Panc1 (cell line): ENCODE measurements around the gene MPPED2. TPM values are rescaled to one million over a fixed set of nuclear protein-coding genes. Genes with fewer than 3 reads are reported as not detected.

ENCODE experiments used
- ATAC-seq: fragments of 200-7000 bp; cut with Tn5 transposase; 2 replicates; pipeline ENCODE4 v1.9.1; 2020; ENCODE audit warnings: mild to moderate bottlenecking, moderate library complexity
- BruUV-seq: library from RNA; stranded (reverse); fragments of 400-500 nt; replicated peaks from 2 replicates; lab custom pipeline; 2021; lab: Mats Ljungman, UMichigan
- CTCF ChIA-PET: fragments of 300-600 bp; sonication (Branson Sonifier 250); formaldehyde crosslinking; loops from one replicate; lab custom pipeline; 2022; ENCODE audit warnings: antibody characterized with exemption; lab: Charles Lee
- POLR2A ChIA-PET: fragments of 300-600 bp; sonication (Branson Sonifier 250); formaldehyde crosslinking; loops from one replicate; lab custom pipeline; 2022; ENCODE audit warnings: antibody characterized with exemption; lab: Charles Lee
- DNase-seq: peaks from one replicate; pipeline ENCODE4 v3.0.0-alpha.2; 2010; ENCODE audit warnings: low read depth, low spot score
- H3K27ac ChIP-seq: 2 replicates; pipeline ENCODE4 v1.5.1; 2011; ENCODE audit warnings: mild to moderate bottlenecking, low read length, inconsistent platforms
- H3K27me3 ChIP-seq: fragments of 200-500 bp; sonication (Bioruptor generic); 2 replicates; pipeline ENCODE4 v1.6.0; 2014; ENCODE audit warnings: low read length, inconsistent platforms; ENCODE audit not compliant: control insufficient read depth, insufficient read depth
- H3K36me3 ChIP-seq: fragments of 200-500 bp; sonication (Bioruptor generic); 2 replicates; pipeline ENCODE4 v1.5.1; 2014; ENCODE audit warnings: inconsistent platforms, mild to moderate bottlenecking, low read length, moderate library complexity; ENCODE audit not compliant: control insufficient read depth, insufficient read depth
- H3K4me1 ChIP-seq: 2 replicates; pipeline ENCODE4 v1.5.1; 2011; ENCODE audit warnings: inconsistent platforms, mild to moderate bottlenecking, low read length, moderate library complexity; ENCODE audit not compliant: control insufficient read depth, insufficient read depth
- H3K4me3 ChIP-seq, 2 experiments: 2 replicates each; pipeline ENCODE4 v1.5.1; 2011 to 2012; ENCODE audit warnings: low read depth in 2 of 2, low read length in 2 of 2, mild to moderate bottlenecking in 2 of 2, inconsistent platforms in 1 of 2, moderate library complexity in 1 of 2
- H3K9me3 ChIP-seq: fragments of 200-500 bp; sonication (Bioruptor generic); 2 replicates; pipeline ENCODE4 v1.5.1; 2014; ENCODE audit warnings: low read depth, mild to moderate bottlenecking, inconsistent platforms, low read length, moderate library complexity; ENCODE audit not compliant: control insufficient read depth, insufficient read depth
- CTCF ChIP-seq: fragments of 450-650 bp; IDR thresholded peaks from 2 replicates; pipeline ENCODE4 v1.5.1; 2017; ENCODE audit warnings: mild to moderate bottlenecking
- POLR2AphosphoS5 ChIP-seq: IDR thresholded peaks from 2 replicates; pipeline ENCODE4 v1.6.1; 2012; ENCODE audit warnings: mild to moderate bottlenecking, low read depth, low read length, moderate library complexity
- REST ChIP-seq, 2 experiments: IDR thresholded peaks; 2 replicates each; pipeline ENCODE4 v1.6.1; 2011 to 2012; ENCODE audit warnings: low read depth in 2 of 2, control low read depth in 1 of 2, low read length in 1 of 2, mild to moderate bottlenecking in 1 of 2, moderate library complexity in 1 of 2; ENCODE audit not compliant: insufficient read depth in 1 of 2
- SIN3A ChIP-seq: IDR thresholded peaks from 2 replicates; pipeline ENCODE4 v1.6.1; 2012; ENCODE audit warnings: low read depth, mild to moderate bottlenecking, low read length, moderate library complexity, borderline replicate concordance; ENCODE audit not compliant: insufficient read depth
- TCF7L2 ChIP-seq: IDR thresholded peaks from 2 replicates; pipeline ENCODE4 v1.6.1; 2011; ENCODE audit warnings: mild to moderate bottlenecking, low read depth, low read length, inconsistent platforms
- in situ Hi-C: cut with HindIII; loops from 2 replicates; pipeline ENCODE4 v1.10.0; 2016; ENCODE audit warnings: low sequenced_read_pairs, low pct_unique_long_range_greater_than_20kb
- intact Hi-C: fragments of 100-400 bp; cut with micrococcal nuclease; formaldehyde crosslinking; loops from one replicate; pipeline ENCODE4 v1.10.0; 2022; ENCODE audit not compliant: unreplicated experiment
- total RNA-seq: library from RNA; stranded (reverse); gene quantifications from one replicate; pipeline ENCODE4 v1.2.1, GENCODE V29; 2021; ENCODE audit not compliant: unreplicated experiment

The MPPED2 gene
- total RNA-seq, 1 experiment from 2014 or later: not detected

GRCh38 chr11:30458541-30458940 is 127.6 kb downstream of the MPPED2 start:
- BruUV-seq: no TSS peak
- ATAC-seq: no peak
- Histone ChIP-seq H3K9me3 (no peaks in the 10 kb centered on the region), H3K36me3 (no peaks in the 10 kb centered on the region), H3K4me3 (no peak overlapping the region), H3K4me1 (no peaks in the 10 kb centered on the region), H3K27me3 (no peaks in the 10 kb centered on the region), H3K27ac (no peak overlapping the region)
- TF ChIP-seq POLR2AphosphoS5 (no peak), CTCF (no peak), TCF7L2 (no peak), SIN3A (no peak), REST (IDR thresholded peaks at IDR 0.05; ENCODE audit: insufficient read depth in 1 of 2, low read depth in 2 of 2, low read length in 1 of 2) (no peak)
- ChIA-PET POLR2A (no interaction called here), CTCF (no interaction called here)
- DNase-seq: no peak
- in situ Hi-C loops: no loop called here
- intact Hi-C loops: no loop called here

DNA sequence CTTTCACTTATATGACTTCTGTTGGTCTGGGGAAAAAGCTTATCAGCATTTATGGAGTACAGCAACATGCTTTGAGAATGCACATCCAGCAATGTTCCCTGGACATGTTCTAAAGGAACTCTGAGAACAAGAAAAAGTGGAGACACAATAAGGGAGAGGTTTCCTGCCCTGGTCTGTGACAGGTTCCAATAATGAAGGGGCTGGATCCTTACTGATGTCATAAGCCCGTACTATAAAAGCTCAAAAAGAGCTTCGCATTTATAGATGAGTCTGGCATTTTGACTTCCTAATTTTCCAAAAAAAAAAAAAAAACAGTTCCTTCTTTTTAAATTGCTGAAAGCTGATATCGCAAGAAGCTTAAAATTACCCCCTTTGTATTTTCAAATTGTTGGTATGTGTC is 129.1 kb downstream of the MPPED2 start:
- in situ Hi-C loops (no loop called here), intact Hi-C loops (no loop called here)
- Histone ChIP-seq H3K4me3 (no peak overlapping the region), H3K4me1 (no peaks in the 10 kb centered on the region), H3K27me3 (no peaks in the 10 kb centered on the region), H3K27ac (no peak overlapping the region), H3K36me3 (no peaks in the 10 kb centered on the region), H3K9me3 (no peaks in the 10 kb centered on the region)
- ChIA-PET POLR2A (no interaction called here), CTCF (interaction anchor here (0.7 kb wide), 2 partner anchors 121 to 168 kb away, joined by 3 to 7 read pairs; no protein-coding TSS in a partner anchor)
- TF ChIP-seq POLR2AphosphoS5 (no peak), REST (IDR thresholded peaks at IDR 0.05; ENCODE audit: insufficient read depth in 1 of 2, low read depth in 2 of 2, low read length in 1 of 2) (no peak), TCF7L2 (no peak), SIN3A (no peak)
- no peak for ATAC-seq
- DNase-seq: no peak
- BruUV-seq: no TSS peak
